NB4 (cell line): ENCODE results near the gene PROX1.

Source experiments
- CTCF ChIP-seq: IDR thresholded peaks from one replicate; pipeline ENCODE4 v1.5.1; 2012; ENCODE audit warnings: low read depth, low read length
- POLR2A ChIP-seq: IDR thresholded peaks from 2 replicates; pipeline ENCODE4 v1.6.1; 2011; ENCODE audit warnings: mild to moderate bottlenecking; ENCODE audit not compliant: insufficient read length; ENCODE audit errors: extremely low read depth

DNA sequence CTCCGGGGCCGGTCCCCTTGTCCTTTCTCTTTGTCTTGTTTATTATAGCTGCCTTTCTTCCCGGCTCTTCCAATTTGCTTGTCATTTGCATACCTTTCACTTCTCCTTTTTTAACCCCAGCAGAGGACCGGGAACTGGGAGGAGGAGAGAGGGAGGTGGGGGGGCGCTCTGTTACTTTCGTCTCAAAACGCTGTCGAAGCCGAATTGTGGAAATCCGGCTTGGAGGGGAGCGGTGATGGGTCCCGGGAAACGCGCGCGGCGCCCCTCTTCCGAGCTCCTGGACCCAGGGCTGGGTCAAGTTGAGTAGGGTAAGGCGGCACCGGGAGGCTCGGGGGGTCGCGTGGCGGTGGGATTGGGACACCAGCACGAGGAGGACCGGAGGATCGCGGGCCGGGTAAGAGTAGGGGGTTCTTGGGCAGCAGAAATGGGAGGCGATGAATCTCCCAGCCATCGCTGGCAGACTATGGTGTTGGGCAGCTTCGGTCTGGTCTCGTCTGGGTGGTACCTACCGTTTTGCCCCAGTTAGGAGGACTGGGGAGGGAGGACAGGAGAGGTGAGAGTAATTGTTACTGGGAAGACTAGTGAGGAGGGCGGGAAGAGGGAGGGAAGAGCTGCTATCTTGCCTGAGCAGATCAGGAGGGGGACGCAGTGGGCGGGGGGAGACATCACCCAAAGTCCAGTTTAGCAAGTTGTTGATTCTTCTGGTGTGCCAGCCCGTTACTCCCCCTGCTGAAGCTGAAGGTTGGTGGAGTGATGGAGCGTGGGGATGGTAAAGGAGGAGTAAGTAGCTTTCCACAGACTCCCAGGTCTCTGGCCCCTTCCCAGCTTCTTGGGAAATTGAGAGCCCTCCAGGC lies 1.5 kb downstream of the PROX1 start:
- no peak for TF ChIP-seq CTCF
- TF ChIP-seq POLR2A, result no peak
